Cerebellar cortex (tissue), 1 donor: ENCODE results near the gene NR6A1.
A peak's percentile ranks its signal among the peaks of the same experiment; 100 is the strongest.
"Not testable (repeated sequence)": the region's sequence is repeated elsewhere in the genome, so short reads cannot be mapped to it uniquely, and the experiment has no call there.

Experiments used
- DNase-seq: peaks from one replicate; pipeline ENCODE4 v3.0.0-alpha.2; 2015; ENCODE audit warnings: low spot score

The NR6A1 gene

GRCh38 chr9:124776954-124777648 lies 6.0 kb upstream of the NR6A1 start, which contains the start of gene OLFML2A:
TSS of gene OLFML2A (plus strand) at chr9:124777133. CDS start at chr9:124777271, 138 bp downstream.
- DNase-seq, result no peak

- no peak for DNase-seq
Observed at GRCh38 chr9:124776618-124776953, 5.5 kb upstream of the NR6A1 start.

- peak; percentile 86 for DNase-seq
Observed at GRCh38 chr9:124774129-124774978, 3.2 kb upstream of the NR6A1 start.

GRCh38 chr9:124773473-124774128 lies 2.5 kb upstream of the NR6A1 start:
- DNase-seq, result no peak

- not testable (repeated sequence) for DNase-seq
Observed at GRCh38 chr9:124772877-124773276, 1.8 kb upstream of the NR6A1 start.

- DNase-seq, result peak; percentile 77
Observed at GRCh38 chr9:124771867-124772679, 962 bp upstream of the NR6A1 start.

- no peak for DNase-seq
Observed at GRCh38 chr9:124770359-124771020, 621 bp downstream of the NR6A1 start.

GRCh38 chr9:124769549-124770358 lies 1.4 kb downstream of the NR6A1 start:
- no peak for DNase-seq

GRCh38 chr9:124768750-124769548 lies 2.2 kb downstream of the NR6A1 start:
- DNase-seq, result peak; percentile 57

- no peak for DNase-seq
Observed at GRCh38 chr9:124768334-124768733, 2.8 kb downstream of the NR6A1 start.

GRCh38 chr9:124767821-124768220 lies 3.3 kb downstream of the NR6A1 start:
- no peak for DNase-seq

- DNase-seq, result no peak
Observed at GRCh38 chr9:124766815-124767554, 4.1 kb downstream of the NR6A1 start.

- DNase-seq, result no peak
Observed at GRCh38 chr9:124766326-124766725, 4.8 kb downstream of the NR6A1 start.

GRCh38 chr9:124765439-124765835 lies 5.7 kb downstream of the NR6A1 start:
- DNase-seq, result no peak

GRCh38 chr9:124764774-124765438 lies 6.2 kb downstream of the NR6A1 start:
- no peak for DNase-seq

- DNase-seq, result no peak
Observed at GRCh38 chr9:124762633-124763032, 8.5 kb downstream of the NR6A1 start.

GRCh38 chr9:124761710-124762109 lies 9.4 kb downstream of the NR6A1 start:
- no peak for DNase-seq

- DNase-seq, result no peak
Observed at GRCh38 chr9:124761196-124761595, 9.9 kb downstream of the NR6A1 start.
